ENCODE measurements around the gene ZNF43.

DNA sequence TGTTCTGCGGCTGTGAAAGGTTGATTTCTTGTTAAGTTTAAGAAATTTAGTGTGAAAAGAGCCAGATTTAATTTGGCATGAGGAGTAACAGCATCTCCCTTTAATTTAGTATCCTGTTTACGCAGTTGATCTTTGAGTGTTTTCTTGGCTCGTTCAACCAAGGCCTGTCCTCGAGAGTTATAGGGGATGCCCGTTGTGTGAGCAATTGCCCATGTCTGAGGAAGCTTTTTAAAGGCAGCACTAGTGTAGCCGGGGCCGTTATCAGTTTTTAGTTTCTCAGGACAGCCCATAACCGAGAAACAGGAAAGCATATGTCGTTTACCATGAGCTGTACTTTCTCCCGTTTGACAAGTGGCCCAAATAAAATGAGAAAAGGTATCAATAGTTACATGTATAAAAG lies 47.5 kb upstream of the ZNF43 start:
- TF ChIP-seq, protein P1, sequence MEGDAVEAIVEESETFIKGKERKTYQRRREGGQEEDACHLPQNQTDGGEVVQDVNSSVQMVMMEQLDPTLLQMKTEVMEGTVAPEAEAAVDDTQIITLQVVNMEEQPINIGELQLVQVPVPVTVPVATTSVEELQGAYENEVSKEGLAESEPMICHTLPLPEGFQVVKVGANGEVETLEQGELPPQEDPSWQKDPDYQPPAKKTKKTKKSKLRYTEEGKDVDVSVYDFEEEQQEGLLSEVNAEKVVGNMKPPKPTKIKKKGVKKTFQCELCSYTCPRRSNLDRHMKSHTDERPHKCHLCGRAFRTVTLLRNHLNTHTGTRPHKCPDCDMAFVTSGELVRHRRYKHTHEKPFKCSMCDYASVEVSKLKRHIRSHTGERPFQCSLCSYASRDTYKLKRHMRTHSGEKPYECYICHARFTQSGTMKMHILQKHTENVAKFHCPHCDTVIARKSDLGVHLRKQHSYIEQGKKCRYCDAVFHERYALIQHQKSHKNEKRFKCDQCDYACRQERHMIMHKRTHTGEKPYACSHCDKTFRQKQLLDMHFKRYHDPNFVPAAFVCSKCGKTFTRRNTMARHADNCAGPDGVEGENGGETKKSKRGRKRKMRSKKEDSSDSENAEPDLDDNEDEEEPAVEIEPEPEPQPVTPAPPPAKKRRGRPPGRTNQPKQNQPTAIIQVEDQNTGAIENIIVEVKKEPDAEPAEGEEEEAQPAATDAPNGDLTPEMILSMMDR (IDR thresholded peaks at IDR 0.05 in 2 of 3, conservative IDR thresholded peaks at IDR 0.05 in 1 of 3; ENCODE audit: borderline replicate concordance in 1 of 3, insufficient read depth in 1 of 3, low read depth in 2 of 3, low read length in 2 of 3): no peak
- TF ChIP-seq POLR2A (IDR thresholded peaks at IDR 0.05; ENCODE audit: borderline replicate concordance, extremely low read depth, insufficient read depth, insufficient read length) (no peak), POLR2AphosphoS5 (IDR thresholded peaks at IDR 0.05; ENCODE audit: low read depth, low read length) (no peak), ZFX (IDR thresholded peaks at IDR 0.05) (no peak), EZH2 (IDR thresholded peaks at IDR 0.05) (no peak), CBX3 (IDR thresholded peaks at IDR 0.05; ENCODE audit: low read depth) (no peak), JUND (IDR thresholded peaks at IDR 0.05) (no peak), RAD21 (IDR thresholded peaks at IDR 0.05; ENCODE audit: low read depth) (no peak), SP1 (IDR thresholded peaks at IDR 0.05; ENCODE audit: low read depth) (no peak), TCF7L2 (IDR thresholded peaks at IDR 0.05; ENCODE audit: borderline replicate concordance, extremely low read depth, insufficient read depth, insufficient read length) (no peak), EGR1 (IDR thresholded peaks at IDR 0.05; ENCODE audit: low read depth) (no peak), EZH2phosphoT487 (IDR thresholded peaks at IDR 0.05; ENCODE audit: borderline replicate concordance) (no peak)
- TF ChIP-seq, protein P2, sequence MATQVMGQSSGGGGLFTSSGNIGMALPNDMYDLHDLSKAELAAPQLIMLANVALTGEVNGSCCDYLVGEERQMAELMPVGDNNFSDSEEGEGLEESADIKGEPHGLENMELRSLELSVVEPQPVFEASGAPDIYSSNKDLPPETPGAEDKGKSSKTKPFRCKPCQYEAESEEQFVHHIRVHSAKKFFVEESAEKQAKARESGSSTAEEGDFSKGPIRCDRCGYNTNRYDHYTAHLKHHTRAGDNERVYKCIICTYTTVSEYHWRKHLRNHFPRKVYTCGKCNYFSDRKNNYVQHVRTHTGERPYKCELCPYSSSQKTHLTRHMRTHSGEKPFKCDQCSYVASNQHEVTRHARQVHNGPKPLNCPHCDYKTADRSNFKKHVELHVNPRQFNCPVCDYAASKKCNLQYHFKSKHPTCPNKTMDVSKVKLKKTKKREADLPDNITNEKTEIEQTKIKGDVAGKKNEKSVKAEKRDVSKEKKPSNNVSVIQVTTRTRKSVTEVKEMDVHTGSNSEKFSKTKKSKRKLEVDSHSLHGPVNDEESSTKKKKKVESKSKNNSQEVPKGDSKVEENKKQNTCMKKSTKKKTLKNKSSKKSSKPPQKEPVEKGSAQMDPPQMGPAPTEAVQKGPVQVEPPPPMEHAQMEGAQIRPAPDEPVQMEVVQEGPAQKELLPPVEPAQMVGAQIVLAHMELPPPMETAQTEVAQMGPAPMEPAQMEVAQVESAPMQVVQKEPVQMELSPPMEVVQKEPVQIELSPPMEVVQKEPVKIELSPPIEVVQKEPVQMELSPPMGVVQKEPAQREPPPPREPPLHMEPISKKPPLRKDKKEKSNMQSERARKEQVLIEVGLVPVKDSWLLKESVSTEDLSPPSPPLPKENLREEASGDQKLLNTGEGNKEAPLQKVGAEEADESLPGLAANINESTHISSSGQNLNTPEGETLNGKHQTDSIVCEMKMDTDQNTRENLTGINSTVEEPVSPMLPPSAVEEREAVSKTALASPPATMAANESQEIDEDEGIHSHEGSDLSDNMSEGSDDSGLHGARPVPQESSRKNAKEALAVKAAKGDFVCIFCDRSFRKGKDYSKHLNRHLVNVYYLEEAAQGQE (IDR thresholded peaks at IDR 0.05; ENCODE audit: low read depth): no peak

All from HCT116 (cell line).